Activated T-cell treated with anti-CD3 and anti-CD28 coated beads, Interleukin-2, amount 50 U/mL, for 4 hours (primary cell): ENCODE data around the gene ORM2. TPM values are rescaled to one million over a fixed set of nuclear protein-coding genes. Genes with fewer than 3 reads are reported as not detected.
"Not testable (repeated sequence)": the region's sequence is repeated elsewhere in the genome, so short reads cannot be mapped to it uniquely, and the experiment has no call there.

ENCODE experiments used
- ATAC-seq, 2 donors: fragments of 200-7000 bp; cut with Tn5 transposase; one replicate each; pipeline ENCODE4 v1.10.0; 2021
- DNase-seq: peaks from one replicate; pipeline ENCODE4 v3.0.0-alpha.2; 2020
- H3K27me3 Mint-ChIP-seq: one replicate; pipeline ENCODE4 v1.8.0; 2021; ENCODE audit warnings: low read depth, mixed read lengths
- H3K36me3 Mint-ChIP-seq: one replicate; pipeline ENCODE4 v1.8.0; 2022; ENCODE audit warnings: mixed read lengths; ENCODE audit not compliant: insufficient read depth
- H3K4me1 Mint-ChIP-seq: one replicate; pipeline ENCODE4 v1.8.0; 2021; ENCODE audit warnings: low read depth, mixed read lengths
- H3K4me3 Mint-ChIP-seq: one replicate; pipeline ENCODE4 v1.8.0; 2021; ENCODE audit warnings: mild to moderate bottlenecking, moderate library complexity, mixed read lengths
- H3K9me3 Mint-ChIP-seq: one replicate; pipeline ENCODE4 v1.8.0; 2021; ENCODE audit warnings: mixed read lengths
- total RNA-seq, 3 donors: library from RNA; stranded (reverse); gene quantifications; one replicate each; pipeline ENCODE4 v1.2.1, GENCODE V29; 2021

The ORM2 gene
- total RNA-seq: 1 to 10 TPM in 1 of 3 donors, under 1 TPM in 1, not detected in 1; 0.84 to 1.0 TPM

GRCh38 chr9:114329625-114330022 is at the start of gene ORM2:
ORM2 (plus strand) TSS chr9:114329869; CDS start chr9:114329905, 36 bp downstream.
- not testable (repeated sequence) for DNase-seq, H3K36me3 Mint-ChIP-seq, H3K9me3 Mint-ChIP-seq, H3K4me3 Mint-ChIP-seq, ATAC-seq, H3K27me3 Mint-ChIP-seq, H3K4me1 Mint-ChIP-seq

DNA sequence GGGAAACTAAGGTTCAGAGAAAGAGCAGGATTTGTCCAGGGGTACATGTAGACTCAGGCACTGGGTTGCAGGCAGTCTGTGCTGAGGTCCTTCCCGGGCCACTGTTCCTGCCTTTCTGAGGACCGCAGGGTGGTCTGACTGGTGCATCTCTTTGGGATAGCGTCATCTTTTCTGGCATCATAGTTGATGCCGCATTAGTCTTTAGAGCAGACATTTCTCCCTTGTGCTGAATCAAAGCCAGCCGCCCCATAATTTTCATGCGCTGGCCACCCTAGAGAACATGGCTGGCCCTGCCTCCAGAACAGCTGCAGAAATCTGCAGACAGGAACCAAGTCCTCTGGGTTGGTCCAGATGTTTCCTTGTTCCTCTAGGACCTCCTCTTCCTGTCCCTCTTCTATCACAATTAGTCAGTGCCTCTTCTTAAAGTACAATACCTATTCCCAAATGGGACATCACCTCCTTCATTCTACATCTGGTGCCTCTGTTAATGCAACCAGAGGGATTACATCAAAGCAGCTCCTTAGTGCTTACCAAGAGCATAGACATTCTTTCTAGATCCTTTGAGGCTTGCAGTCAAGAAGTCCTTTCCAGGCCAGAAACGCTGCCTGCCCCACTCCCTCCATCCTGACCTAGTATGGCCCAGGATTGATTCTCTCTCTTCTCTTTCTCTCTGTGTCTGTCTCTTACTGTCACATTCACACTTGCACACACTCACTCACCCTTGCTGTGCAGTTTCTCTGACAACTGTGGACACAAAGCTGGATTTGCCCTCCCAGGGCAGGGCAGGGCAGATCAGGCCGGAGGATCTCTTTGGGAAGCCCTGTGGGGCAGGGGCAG is 48.8 kb upstream of the ORM2 start:
- no peaks in the 10 kb centered on the region for H3K36me3 Mint-ChIP-seq
- H3K4me1 Mint-ChIP-seq: no peaks in the 10 kb centered on the region
- DNase-seq (no peak), ATAC-seq (no peak)
- H3K9me3 Mint-ChIP-seq: no peaks in the 10 kb centered on the region
- no peaks in the 10 kb centered on the region for H3K27me3 Mint-ChIP-seq
- no peak overlapping the region for H3K4me3 Mint-ChIP-seq

GRCh38 chr9:114281473-114282103 is 48.1 kb upstream of the ORM2 start:
- ATAC-seq (no peak), DNase-seq (no peak)
- Mint-ChIP-seq H3K9me3 (no peaks in the 10 kb centered on the region), H3K4me3 (no peak overlapping the region), H3K4me1 (no peaks in the 10 kb centered on the region), H3K36me3 (no peaks in the 10 kb centered on the region), H3K27me3 (no peaks in the 10 kb centered on the region)

DNA sequence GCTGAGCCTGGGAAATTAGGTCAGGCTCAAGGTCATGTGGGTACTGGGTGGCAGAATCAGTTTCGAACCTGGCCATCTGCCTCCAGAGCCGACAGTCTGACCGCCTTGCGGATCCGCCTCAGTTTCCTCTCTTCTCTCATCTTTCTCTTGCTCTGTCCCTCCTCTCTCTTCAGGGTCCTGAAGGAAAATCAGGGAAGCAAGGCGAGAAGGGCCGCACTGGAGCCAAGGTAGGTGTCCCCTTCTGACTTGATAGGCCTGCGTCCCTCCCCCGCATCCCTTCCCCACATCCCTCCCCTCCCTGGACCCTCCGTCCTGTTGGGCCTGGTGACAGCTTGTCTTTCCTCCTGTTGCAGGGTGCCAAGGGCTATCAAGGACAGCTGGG is 47.6 kb upstream of the ORM2 start:
- Mint-ChIP-seq H3K4me1 (no peaks in the 10 kb centered on the region), H3K4me3 (no peak overlapping the region), H3K27me3 (no peaks in the 10 kb centered on the region), H3K36me3 (no peaks in the 10 kb centered on the region), H3K9me3 (no peaks in the 10 kb centered on the region)
- ATAC-seq (no peak), DNase-seq (no peak)

- no peaks in the 10 kb centered on the region for H3K36me3 Mint-ChIP-seq
- DNase-seq: no peak
- H3K4me1 Mint-ChIP-seq: no peaks in the 10 kb centered on the region
- no peaks in the 10 kb centered on the region for H3K27me3 Mint-ChIP-seq
- H3K9me3 Mint-ChIP-seq: no peaks in the 10 kb centered on the region
- no peak for ATAC-seq
- no peak overlapping the region for H3K4me3 Mint-ChIP-seq
Observed at GRCh38 chr9:114282507-114282906, 47.2 kb upstream of the ORM2 start.

GRCh38 chr9:114282926-114283325 is 46.7 kb upstream of the ORM2 start:
- H3K27me3 Mint-ChIP-seq: no peaks in the 10 kb centered on the region
- ATAC-seq (peak; percentile 48 to 49), DNase-seq (no peak)
- H3K4me3 Mint-ChIP-seq: no peak overlapping the region
- H3K4me1 Mint-ChIP-seq: no peaks in the 10 kb centered on the region
- H3K9me3 Mint-ChIP-seq: no peaks in the 10 kb centered on the region
- H3K36me3 Mint-ChIP-seq: no peaks in the 10 kb centered on the region

GRCh38 chr9:114283551-114284111 is 46.0 kb upstream of the ORM2 start:
- no peaks in the 10 kb centered on the region for H3K36me3 Mint-ChIP-seq
- no peaks in the 10 kb centered on the region for H3K4me1 Mint-ChIP-seq
- ATAC-seq (no peak), DNase-seq (no peak)
- H3K9me3 Mint-ChIP-seq: no peaks in the 10 kb centered on the region
- H3K4me3 Mint-ChIP-seq: no peak overlapping the region
- no peaks in the 10 kb centered on the region for H3K27me3 Mint-ChIP-seq

DNA sequence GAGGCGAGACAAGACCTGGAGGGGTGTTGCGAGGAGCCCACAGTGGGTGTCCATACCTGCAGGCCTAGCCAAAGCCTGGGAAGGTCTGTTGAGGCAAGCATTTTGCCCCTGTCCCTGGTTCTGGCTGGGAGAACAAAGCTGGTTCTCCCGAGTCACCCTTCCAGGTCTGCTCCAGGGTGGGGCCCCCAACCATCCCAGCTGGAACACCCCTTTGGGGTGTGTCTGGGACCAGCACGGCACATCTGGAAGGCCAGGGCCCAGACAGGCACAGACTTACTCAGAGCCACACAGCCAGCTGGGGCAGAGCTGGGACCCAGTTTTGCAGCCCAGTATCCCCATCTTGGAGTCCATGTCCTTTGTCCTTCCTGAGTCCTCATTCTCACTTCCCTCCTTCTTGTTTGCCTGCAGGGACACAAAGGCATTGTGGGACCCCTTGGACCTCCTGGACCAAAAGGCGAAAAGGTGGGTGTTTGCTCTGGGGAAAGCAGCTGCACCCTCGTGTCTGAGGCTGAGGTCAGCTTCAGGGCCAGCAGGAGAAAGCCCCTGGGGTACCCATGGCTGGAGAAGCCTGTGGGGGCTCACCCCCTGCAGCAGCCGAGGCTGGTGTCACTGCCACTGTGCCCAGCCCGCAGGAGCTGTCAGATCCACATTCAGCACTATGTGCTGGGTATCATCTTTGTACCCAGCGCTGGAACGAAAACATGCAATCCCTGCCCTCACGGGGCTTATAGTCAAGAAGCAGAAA is 45.2 kb upstream of the ORM2 start:
- no peaks in the 10 kb centered on the region for H3K4me1 Mint-ChIP-seq
- DNase-seq (no peak), ATAC-seq (no peak)
- H3K36me3 Mint-ChIP-seq: no peaks in the 10 kb centered on the region
- no peak overlapping the region for H3K4me3 Mint-ChIP-seq
- H3K27me3 Mint-ChIP-seq: no peaks in the 10 kb centered on the region
- no peaks in the 10 kb centered on the region for H3K9me3 Mint-ChIP-seq

DNA sequence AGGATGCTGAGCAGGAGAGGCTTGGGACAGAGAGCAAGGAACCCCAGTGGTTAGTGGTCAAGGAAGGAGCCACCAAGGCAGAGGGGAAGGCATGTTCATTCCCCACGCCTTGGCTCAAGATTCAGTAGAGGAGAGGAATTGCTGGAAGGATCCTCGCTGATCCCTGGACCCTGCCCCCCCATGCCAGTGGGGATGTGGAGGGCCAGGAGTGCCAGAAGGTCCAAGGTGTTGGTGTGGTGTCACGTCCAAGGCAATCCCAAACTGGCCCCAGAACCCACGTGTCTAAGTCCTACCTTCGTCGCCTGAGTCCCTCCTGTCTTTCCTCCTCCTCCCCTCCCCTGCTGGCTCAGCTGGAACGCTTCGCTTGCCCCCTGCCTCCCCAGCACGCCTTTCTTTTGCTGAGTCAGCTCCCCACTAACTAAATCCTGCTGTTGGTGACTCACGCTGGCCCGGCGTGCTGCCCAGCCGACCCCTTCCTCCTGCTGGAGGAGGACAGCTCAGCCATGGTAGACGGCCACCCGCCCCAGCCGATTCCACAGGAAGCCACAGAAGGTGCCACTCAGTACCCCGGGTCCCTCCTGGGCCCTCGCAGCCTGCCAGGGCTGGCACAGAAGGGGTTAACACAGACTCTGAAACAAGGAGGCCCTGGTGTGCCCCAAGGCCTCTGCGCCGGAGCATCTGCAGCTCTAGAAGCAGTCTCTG is 44.4 kb upstream of the ORM2 start:
- Mint-ChIP-seq H3K9me3 (no peaks in the 10 kb centered on the region), H3K36me3 (no peaks in the 10 kb centered on the region), H3K27me3 (no peaks in the 10 kb centered on the region), H3K4me3 (no peak overlapping the region), H3K4me1 (no peaks in the 10 kb centered on the region)
- ATAC-seq (no peak), DNase-seq (no peak)

- H3K27me3 Mint-ChIP-seq: peaks cover 4% of the 10 kb centered on the region
Observed at GRCh38 chr9:114286146-114286679, 43.5 kb upstream of the ORM2 start.

GRCh38 chr9:114287001-114287762 is 42.5 kb upstream of the ORM2 start:
- no peaks in the 10 kb centered on the region for H3K36me3 Mint-ChIP-seq
- peaks cover 4% of the 10 kb centered on the region for H3K4me1 Mint-ChIP-seq
- no peak overlapping the region for H3K4me3 Mint-ChIP-seq
- ATAC-seq (no peak), DNase-seq (no peak)
- peaks cover 4% of the 10 kb centered on the region for H3K27me3 Mint-ChIP-seq
- no peaks in the 10 kb centered on the region for H3K9me3 Mint-ChIP-seq

More at GRCh38 chr9:114286146-114286679, 43.5 kb upstream of the ORM2 start:
- Mint-ChIP-seq H3K9me3 (no peaks in the 10 kb centered on the region), H3K4me1 (peaks cover 4% of the 10 kb centered on the region), H3K36me3 (no peaks in the 10 kb centered on the region), H3K4me3 (no peak overlapping the region)
- ATAC-seq (no peak), DNase-seq (no peak)

DNA sequence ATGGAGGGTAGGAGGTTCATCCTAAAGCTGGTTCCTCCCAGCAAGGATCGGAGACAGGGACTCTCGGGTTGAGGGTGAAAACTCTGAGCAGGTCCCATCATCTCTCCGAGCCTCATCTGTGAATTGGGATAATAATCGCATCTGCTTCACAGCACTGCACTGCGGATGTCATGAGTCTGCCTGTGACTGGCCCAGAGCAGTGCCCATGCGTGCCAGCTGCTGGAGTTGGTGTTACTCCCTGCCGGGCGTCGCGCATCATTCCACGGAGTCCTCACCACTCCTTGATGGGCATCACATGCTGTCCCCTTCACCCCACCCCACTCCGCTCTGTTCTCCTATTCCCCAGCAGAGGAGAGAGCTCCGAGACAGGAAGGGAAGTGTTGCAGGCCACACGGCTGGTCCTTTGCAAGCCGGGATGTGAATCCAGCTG is 41.9 kb upstream of the ORM2 start:
- H3K4me3 Mint-ChIP-seq: no peak overlapping the region
- no peak for DNase-seq

More for the DNA sequence above, 41.9 kb upstream of the ORM2 start:
- no peaks in the 10 kb centered on the region for H3K36me3 Mint-ChIP-seq
- H3K27me3 Mint-ChIP-seq: peaks cover 4% of the 10 kb centered on the region
- H3K4me1 Mint-ChIP-seq: peaks cover 4% of the 10 kb centered on the region
- H3K9me3 Mint-ChIP-seq: no peaks in the 10 kb centered on the region
- ATAC-seq: no peak
